ENCODE results near the gene ADGRG3.

ADGRG3 gene

GRCh38 chr16:57645691-57646387 lies 22.3 kb upstream of the ADGRG3 start:
- Histone ChIP-seq H3K4me3 (ENCODE audit: low read length) (no peak overlapping the region), H3K4me2 (ENCODE audit: low read length) (no peak overlapping the region), H2AFZ (ENCODE audit: low read depth, low read length) (no peak overlapping the region)

GRCh38 chr16:57646388-57647039 lies 21.6 kb upstream of the ADGRG3 start:
- Histone ChIP-seq H4K20me1 (ENCODE audit: insufficient read depth, low read length) (peaks cover 16% of the 10 kb centered on the region), H3K4me3 (ENCODE audit: low read length) (no peak overlapping the region), H3K9ac (ENCODE audit: low read length) (no peak overlapping the region), H3K79me2 (ENCODE audit: low read length) (no peaks in the 10 kb centered on the region), H3K4me1 (ENCODE audit: low read length) (peaks cover 22% of the 10 kb centered on the region), H3K4me2 (ENCODE audit: low read length) (no peak overlapping the region), H3K27ac (ENCODE audit: low read length) (no peak overlapping the region), H3K27me3 (ENCODE audit: low read depth, low read length) (peaks cover 48% of the 10 kb centered on the region), H3K9me3 (ENCODE audit: insufficient read depth, low read length) (no peaks in the 10 kb centered on the region), H3K36me3 (replicated peaks; ENCODE audit: low read depth, low read length) (no peaks in the 10 kb centered on the region), H2AFZ (ENCODE audit: low read depth, low read length) (no peak overlapping the region)
- no peak for TF ChIP-seq EZH2phosphoT487 (IDR thresholded peaks at IDR 0.05; ENCODE audit: low read depth)
- TF ChIP-seq CTCF (IDR thresholded peaks at IDR 0.05; ENCODE audit: low read depth, low read length) = no peak

More at GRCh38 chr16:57645691-57646387, 22.3 kb upstream of the ADGRG3 start:
- Histone ChIP-seq H3K9ac (ENCODE audit: low read length) (no peak overlapping the region), H3K9me3 (ENCODE audit: insufficient read depth, low read length) (no peaks in the 10 kb centered on the region), H3K27ac (ENCODE audit: low read length) (no peak overlapping the region), H4K20me1 (ENCODE audit: insufficient read depth, low read length) (peaks cover 20% of the 10 kb centered on the region), H3K4me1 (ENCODE audit: low read length) (peaks cover 22% of the 10 kb centered on the region), H3K27me3 (ENCODE audit: low read depth, low read length) (peaks cover 46% of the 10 kb centered on the region), H3K79me2 (ENCODE audit: low read length) (no peaks in the 10 kb centered on the region), H3K36me3 (replicated peaks; ENCODE audit: low read depth, low read length) (no peaks in the 10 kb centered on the region)
- no peak for TF ChIP-seq EZH2phosphoT487 (IDR thresholded peaks at IDR 0.05; ENCODE audit: low read depth)
- TF ChIP-seq CTCF (IDR thresholded peaks at IDR 0.05; ENCODE audit: low read depth, low read length) = no peak

- TF ChIP-seq CTCF (IDR thresholded peaks at IDR 0.05; ENCODE audit: low read depth, low read length) = no peak
- no peak for TF ChIP-seq EZH2phosphoT487 (IDR thresholded peaks at IDR 0.05; ENCODE audit: low read depth)
- Histone ChIP-seq H4K20me1 (ENCODE audit: insufficient read depth, low read length) (peaks cover 13% of the 10 kb centered on the region), H3K36me3 (replicated peaks; ENCODE audit: low read depth, low read length) (no peaks in the 10 kb centered on the region), H3K9me3 (ENCODE audit: insufficient read depth, low read length) (no peaks in the 10 kb centered on the region), H3K9ac (ENCODE audit: low read length) (no peak overlapping the region), H3K27ac (ENCODE audit: low read length) (no peak overlapping the region), H3K27me3 (ENCODE audit: low read depth, low read length) (peaks cover 42% of the 10 kb centered on the region), H3K4me1 (ENCODE audit: low read length) (peaks cover 22% of the 10 kb centered on the region), H2AFZ (ENCODE audit: low read depth, low read length) (no peak overlapping the region), H3K4me2 (ENCODE audit: low read length) (peak overlapping the region; percentile 41), H3K4me3 (ENCODE audit: low read length) (no peak overlapping the region), H3K79me2 (ENCODE audit: low read length) (no peaks in the 10 kb centered on the region)
Observed at GRCh38 chr16:57647136-57647875, 20.8 kb upstream of the ADGRG3 start.

GRCh38 chr16:57648125-57648524 lies 20.0 kb upstream of the ADGRG3 start:
- Histone ChIP-seq H3K4me2 (ENCODE audit: low read length) (peak overlapping the region; percentile 41), H3K9ac (ENCODE audit: low read length) (no peak overlapping the region), H3K27me3 (ENCODE audit: low read depth, low read length) (peaks cover 35% of the 10 kb centered on the region), H3K79me2 (ENCODE audit: low read length) (no peaks in the 10 kb centered on the region), H2AFZ (ENCODE audit: low read depth, low read length) (no peak overlapping the region), H3K4me3 (ENCODE audit: low read length) (no peak overlapping the region), H4K20me1 (ENCODE audit: insufficient read depth, low read length) (peaks cover 8% of the 10 kb centered on the region), H3K4me1 (ENCODE audit: low read length) (peaks cover 22% of the 10 kb centered on the region), H3K27ac (ENCODE audit: low read length) (no peak overlapping the region), H3K36me3 (replicated peaks; ENCODE audit: low read depth, low read length) (no peaks in the 10 kb centered on the region), H3K9me3 (ENCODE audit: insufficient read depth, low read length) (no peaks in the 10 kb centered on the region)
- TF ChIP-seq EZH2phosphoT487 (IDR thresholded peaks at IDR 0.05; ENCODE audit: low read depth) = no peak
- TF ChIP-seq CTCF (IDR thresholded peaks at IDR 0.05; ENCODE audit: low read depth, low read length) = no peak
